NCI-H774 (cell line): ENCODE measurements around the gene TLDC2.
A peak's percentile ranks its signal among the peaks of the same experiment; 100 is the strongest.
"Not testable (repeated sequence)": the region's sequence is repeated elsewhere in the genome, so short reads cannot be mapped to it uniquely, and the experiment has no call there.

Source experiments
- DNase-seq: peaks from one replicate; lab custom pipeline; 2025; lab: John Stamatoyannopoulos, UW

TLDC2 gene

DNA sequence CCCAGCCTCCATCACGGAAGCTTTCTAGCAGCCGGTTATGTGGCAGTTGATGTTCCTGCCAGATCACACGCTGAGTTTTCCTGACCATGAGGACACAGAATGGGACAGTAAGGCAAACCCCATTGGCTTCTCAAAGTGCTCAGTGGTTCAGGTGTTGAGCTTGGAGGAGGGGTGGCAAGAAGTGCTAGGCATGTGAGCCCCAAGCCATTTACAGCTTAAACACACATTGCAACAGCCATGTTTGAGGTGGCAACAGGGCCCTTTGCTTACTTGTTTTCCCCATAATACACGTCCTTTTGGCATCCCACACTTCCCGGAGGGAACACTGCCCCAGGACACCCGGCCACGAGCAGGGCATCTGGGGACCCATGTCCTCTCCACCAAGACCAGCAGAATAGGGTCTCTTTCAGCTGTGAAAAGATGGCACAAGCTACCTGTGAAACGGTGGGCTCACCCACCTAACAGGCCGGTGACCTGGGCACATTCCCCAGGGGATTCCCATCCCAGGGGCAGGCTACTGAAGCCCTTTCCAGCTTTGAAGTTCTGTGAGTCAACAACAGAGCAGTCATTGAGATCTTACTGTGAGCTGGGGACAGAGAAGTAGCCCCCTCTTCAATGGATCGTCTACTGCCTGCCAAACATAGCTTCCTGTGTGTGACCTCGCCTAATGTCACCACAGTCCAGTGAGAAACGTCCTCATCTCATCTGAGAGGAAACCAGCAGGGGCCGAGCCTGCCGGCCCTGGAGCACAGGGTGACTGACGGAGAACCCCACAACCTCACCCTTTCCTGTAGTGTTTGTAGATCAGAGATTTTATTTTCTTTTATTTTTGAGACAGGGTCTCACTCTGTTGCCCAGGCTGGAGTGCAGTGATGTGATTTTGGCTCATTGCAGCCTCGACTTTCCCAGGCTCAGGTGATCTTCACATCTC, 4.0 kb upstream of the TLDC2 start:
- no peak for DNase-seq

DNA sequence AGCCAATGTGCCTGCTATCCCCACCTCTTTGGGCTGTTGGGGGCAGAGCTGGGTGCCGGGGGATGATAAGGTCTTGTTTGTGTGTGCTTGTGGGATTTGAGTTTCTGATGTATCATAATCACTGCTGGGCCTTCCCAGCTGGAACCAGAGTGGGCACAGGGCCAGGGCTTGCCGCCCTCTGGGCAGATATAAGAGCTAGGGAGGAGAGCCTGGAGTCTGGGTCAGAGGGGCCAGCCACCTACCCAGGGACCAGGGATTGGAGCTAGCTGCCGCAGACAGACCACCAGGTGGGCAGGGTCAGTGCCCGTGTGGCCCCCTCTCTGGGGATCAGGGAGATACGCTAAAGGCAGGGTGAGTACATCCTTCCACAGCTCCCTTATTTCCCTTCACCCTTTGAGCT, 3.1 kb upstream of the TLDC2 start:
- DNase-seq, result no peak

DNA sequence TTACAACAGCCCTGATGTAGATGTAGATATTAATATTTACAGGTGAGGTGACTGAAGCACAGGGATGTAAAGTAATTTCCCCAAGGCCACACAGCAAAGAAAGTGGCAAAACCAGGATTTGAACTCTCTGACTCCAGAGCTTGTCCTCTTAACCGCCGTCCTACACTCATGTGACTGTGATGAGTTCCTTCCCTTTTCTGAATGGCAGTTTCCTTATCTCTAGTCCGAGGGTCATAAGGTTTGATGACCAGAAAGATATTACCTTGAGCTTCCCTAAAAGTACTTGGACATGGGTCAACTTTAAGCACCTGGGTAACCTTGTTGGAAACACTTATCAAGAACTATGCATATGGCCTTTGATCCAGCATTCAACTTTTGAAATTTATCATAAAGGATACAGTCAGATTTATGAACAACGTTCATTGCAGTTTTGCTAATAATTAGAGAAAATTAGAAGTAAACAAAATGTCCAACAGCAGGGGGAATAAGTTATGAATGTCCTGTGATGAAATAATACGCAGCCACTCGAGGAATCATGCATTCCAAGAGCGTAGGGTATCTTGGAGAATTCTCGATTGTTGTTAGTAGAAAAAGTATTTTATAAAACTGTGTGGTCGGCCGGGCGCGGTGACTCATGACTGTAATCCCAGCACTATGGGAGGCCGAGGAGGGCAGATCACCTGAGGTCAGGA, 2.3 kb upstream of the TLDC2 start:
- DNase-seq, result no peak

DNA sequence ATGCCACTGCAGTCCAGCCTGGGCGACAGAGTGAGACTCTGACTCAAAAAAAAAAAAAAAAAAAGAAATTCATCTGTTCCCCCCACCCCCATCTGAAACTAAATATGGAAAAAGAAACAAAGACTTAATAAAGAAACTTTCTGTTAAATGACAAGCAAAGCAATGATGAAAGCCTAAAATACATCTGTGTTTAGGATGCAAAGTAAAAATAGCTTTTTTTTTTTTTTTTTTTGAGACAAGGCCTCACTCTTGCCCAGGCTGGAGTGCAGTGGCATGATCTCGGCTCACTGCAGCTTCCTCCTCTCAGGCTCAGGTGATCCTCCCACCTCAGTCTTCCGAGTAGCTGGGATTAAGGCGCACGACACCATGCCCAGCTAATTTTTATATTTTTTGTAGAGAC, 845 bp upstream of the TLDC2 start:
- DNase-seq, result not testable (repeated sequence)

DNA sequence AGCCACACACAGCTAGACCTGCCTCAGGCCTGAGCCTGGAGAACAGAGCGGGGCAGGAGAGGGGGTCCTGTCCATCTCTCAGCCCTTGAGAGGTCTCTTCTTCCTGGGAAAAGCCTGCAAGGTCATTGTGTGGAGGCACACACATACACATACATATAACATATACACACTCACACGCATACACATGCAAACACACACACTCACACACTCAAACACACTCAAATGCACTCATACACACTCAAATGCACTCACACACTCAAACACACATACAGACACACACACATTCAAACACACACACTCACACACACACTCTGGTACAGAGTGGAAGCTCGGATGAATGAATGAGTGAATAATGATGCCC, 515 bp downstream of the TLDC2 start:
- DNase-seq, result no peak

DNA sequence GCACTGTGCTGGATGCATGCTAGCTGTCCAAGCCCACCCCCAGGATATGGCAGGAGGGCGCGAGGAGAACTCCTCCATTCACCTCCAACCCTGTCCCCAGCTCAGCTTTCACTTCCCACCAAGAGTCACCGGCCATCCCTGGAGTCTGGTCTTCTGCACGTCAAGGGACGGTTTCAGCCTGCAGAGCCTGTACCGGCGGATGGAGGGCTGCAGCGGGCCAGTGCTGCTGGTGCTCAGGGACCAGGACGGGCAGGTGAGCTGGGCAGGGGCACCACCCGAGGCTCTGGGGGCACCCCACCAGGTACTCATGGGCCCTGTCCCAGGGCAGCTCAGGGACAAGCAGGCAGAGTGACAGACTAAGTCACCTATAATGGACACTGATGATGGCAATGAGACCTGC, 3.0 kb downstream of the TLDC2 start:
- no peak for DNase-seq

DNA sequence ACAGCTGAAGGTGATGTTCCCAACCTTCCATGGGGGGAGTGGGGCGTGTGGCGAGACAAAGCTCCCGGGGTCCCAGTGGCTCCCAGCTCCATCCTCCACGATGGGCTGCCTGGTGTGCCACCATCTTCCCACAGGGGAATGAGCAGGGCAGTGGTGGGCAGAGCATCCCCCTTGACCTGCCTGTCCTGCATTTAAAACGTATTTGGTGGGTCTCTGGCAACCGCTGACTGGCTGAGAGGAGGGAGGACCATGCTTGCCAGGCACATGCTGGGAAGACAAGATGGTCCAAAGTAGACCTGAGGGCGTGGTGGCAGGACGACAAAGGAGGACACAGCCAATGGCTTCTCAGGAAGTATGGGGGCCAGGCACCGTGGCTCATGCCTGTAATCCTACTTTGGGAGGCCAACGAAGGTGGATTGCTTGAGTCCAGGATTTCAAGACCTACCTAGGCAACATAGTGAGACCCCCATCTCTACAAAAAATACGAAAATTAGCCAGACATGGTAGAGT, 4.9 kb downstream of the TLDC2 start:
- no peak for DNase-seq

DNA sequence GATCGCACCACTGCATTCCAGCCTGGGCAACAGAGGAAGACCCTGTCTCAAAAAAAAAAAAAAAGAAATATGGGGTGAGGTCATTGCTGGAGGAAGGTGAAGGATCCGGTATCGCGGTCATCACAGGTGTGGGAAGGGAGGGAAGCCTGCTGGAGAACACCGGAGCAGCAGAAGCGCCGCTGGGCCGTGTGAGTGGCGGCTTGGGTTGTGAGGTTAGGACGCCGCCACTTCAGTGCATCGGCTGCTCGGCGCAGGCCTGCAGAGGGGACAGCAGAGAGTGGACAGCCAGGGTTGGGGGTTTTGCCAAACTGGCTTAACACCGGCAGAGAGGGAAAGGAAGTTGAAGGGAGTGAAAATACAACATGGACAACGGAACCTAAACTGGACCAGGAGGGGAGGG, 5.4 kb downstream of the TLDC2 start:
- no peak for DNase-seq

DNA sequence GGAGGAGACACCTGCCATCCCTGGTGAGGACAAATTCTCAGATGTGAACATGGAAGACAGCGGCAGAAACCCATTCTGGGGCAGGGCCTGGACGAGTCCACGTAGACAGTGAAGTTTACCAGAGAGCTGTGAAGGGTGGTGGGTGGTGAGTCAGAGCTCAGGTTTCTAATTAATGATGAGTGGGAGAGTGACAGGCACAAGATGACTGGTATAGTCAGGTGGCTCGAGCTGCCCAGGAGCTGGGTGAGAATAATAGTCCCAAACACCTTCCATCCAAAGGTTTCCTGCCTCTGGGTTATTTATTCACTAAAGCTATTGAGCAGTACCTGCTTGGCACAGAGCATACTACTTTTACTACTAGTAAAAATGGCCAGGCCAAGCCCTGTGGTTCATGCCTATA, 6.0 kb downstream of the TLDC2 start:
- DNase-seq, result no peak

DNA sequence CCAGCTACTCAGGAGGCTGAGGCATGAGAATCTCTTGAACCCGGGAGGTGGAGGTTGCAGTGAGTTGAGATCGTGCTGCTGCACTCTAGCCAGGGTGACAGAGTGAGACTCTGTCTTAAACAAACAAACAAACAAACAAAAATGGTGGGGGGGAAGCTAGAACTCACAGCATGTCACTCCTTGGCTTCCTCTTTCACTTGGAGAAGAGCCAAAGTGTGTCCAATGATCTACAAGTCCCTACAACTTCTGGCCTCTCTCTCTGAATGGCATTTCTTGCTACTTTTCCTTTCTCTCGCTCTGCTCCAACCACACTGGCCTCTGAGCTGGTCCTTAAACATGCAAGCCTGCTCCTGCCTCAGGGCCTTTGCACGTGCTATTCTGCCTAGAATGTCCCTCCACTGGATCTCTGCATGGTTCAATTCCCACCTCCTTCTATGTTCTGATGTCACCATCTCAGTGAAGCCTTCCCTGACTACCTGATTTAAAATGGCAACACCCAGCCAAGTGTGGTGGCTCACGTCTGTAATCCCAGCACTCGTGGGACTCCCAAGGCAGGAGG, 8.1 kb downstream of the TLDC2 start:
- no peak for DNase-seq

DNA sequence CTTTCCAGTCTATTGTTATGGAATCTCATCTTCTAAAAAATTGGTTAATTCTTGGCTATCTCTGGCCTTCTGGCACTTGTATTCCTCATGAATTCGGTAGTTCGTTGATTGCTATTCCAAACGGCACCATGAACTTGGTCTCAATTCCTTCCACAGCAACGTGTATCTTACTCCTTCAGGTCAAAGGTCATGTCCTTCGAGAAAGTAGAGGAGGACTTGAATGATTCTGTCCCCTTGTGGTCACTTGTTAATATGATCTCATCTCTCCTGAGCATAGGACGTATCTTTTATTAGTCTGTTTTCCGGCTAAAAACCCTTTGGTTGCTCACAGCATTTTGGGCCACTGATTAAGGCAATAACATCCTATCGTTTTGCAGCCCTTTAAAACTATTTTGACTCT, 9.4 kb downstream of the TLDC2 start:
- DNase-seq, result no peak

DNA sequence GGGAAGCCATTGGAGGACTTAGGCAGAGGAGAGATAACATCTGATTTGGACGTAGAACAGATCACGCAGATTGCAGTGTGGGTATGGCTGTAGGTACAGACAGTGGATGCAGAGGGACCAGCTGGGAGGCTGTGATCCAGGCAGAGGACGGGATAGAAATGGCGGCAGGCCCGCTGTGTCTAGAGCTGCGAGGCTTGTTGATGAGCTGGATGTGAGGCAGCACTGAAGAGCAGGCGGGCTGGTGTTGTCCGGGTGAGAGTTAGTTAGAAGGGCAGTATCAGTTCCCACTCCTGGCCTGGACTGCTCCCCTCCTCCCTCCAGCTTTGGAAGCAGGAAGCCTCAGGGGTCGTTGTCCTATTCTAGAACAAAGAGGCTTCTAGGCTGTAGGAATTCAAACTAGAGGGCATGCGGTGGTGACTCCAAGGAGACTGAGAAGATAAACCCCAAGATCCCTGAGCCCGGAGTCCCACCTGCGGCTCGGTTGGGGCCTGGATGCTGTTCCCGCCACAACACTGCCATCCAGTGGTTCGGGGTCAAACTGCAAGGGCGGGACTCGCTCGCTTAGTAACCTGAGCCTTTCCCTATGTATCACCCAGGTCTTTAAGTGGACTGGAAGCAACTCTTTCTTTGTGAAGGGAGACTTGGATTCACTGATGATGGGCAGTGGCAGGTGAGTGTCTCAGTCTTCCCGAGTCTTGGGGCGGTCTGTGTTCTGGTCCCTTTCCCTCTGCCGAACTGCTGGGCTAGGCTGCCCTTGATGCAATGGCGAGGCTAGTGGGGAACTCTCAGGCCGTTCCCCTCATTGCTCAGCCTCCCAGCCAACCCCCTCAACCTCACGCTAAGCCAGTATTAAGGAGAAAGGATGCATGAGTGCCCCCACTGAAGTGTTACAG, 11.2 kb downstream of the TLDC2 start:
- DNase-seq, result peak; percentile 61

DNA sequence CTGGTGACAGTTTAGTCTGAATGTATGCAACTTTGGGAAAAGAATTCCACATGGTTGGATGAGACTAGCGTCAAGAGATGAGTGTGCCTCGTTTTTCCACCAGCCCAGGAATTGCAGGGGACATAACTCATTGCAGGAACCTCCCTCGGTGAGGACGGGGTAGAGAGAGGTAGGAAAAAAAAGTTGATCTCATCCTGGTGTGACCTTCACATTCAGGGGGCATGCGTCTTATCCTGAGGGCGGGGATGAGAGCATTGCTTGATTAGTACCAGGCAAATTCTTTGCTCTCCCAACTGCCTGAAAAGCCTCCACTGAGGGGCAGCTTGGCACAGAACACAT, 11.8 kb downstream of the TLDC2 start:
- no peak for DNase-seq

DNA sequence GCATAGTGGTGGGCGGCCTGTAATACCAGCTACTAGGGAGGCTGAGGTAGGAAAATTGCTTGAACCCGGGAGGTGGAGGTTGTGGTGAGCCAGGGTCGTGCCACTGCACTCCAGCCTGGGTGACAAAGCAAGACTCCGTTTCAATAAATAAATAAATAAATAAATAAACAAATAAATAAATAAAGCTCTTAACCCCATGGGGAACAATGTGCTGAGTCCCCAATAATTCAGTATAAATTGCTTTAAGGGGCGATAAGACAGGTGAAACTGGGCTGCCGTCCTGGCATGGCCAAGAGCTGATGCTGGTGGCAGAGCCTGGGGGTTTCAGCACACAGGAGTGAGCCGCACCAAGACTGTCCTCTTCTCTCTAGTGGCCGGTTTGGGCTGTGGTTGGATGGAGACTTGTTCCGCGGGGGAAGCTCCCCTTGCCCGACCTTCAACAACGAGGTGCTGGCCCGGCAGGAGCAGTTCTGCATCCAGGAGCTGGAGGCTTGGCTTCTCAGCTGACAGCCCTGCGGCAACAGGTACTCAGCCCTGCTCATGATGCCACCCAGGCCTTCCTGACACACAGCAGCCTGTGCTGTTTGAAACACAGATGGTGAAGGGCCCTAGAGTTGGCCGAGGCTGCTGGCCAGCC, 13.1 kb downstream of the TLDC2 start:
- no peak for DNase-seq

DNA sequence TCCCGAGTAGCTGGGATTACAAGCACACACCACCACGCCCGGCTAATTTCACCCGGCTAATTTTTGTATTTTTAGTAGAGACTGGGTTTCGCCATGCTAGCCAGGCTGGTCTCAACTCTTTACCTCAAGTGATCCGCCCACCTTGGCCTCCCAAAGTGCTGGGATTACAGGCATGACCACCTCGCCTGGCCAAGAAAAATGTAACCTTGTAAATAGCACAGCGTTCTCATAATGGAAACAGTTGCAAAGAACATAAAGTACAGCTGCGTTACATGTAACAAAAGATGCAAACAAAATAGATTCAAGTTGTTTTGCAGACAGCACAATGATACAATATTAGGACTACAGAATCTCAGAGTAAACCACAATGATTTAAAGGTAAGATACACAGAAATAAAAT, 14.6 kb downstream of the TLDC2 start:
- DNase-seq, result no peak

DNA sequence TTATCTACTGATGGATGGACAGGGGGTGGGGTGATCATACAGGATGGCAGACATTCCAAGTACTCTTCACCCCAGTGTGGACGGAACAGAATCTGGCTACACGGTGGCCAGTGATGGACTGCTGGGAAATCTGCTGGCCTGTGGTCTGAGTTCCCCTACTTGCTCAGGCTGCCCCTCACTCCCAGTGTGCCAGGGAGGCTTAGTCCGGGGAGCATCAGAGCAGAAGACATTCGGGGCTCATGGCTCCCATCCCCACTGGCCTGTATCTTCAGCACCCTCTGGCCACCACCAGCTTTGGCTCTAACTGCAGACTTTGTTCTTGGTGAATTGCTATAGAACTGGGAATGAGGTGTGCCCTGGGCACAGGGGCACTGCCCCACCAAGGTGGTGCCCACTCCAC, 15.3 kb downstream of the TLDC2 start:
- no peak for DNase-seq

DNA sequence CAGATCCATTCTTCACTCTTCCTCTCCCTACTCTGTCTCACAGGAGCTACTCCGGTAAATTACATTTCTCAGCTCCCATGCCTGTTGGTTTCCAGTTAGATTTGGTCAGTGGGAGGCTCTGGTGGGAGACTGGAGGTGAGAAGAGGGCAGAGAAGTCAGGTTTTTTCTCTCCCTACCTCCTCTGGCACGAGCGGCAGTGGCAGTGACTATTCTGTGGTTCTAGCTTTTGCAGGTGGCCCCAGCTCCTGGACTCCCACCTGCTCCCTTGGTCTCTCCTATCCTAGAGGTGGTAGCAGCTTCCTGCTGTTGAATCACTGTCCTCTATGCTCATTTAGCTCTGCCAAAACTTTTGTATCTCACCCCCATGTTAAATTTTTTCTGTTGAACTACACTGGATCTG, 17.9 kb downstream of the TLDC2 start:
- no peak for DNase-seq

DNA sequence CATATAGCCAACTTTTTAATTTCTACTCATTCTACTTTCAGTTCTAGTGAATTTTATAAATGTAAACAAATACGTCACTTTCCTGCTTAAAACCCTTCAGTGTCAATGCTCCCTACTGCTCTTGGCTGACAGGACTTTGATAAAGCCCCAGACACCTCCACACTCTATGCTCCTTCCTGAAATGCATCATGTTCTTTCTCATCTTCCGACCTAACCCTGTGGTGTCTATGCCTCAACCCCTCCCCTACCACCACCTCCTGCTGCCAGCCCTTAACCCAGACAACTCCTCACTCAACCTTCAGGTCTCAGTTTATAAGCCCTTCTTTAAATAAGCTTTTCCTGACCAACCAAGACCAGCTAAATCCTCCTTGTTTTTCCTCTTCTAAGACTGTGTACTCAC, 19.1 kb downstream of the TLDC2 start:
- no peak for DNase-seq

DNA sequence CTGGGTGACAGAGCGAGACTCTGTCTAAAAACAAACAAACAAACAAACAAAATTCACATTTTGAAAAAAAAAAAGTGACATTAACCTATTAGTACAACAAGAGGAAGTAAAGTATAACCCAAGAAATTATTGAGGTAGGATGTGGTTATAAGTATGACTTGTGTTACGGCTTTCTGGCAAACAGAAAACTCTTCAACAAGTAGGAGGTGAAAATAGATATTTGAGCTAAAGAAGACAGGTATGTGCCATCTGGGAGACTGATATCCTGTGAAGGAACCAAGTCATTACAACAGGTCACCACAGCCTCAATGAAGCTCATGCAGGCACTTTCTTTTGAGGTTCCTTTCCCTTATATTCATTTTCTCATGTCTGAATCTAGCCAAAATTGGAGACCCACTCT, 28.8 kb downstream of the TLDC2 start:
- no peak for DNase-seq

DNA sequence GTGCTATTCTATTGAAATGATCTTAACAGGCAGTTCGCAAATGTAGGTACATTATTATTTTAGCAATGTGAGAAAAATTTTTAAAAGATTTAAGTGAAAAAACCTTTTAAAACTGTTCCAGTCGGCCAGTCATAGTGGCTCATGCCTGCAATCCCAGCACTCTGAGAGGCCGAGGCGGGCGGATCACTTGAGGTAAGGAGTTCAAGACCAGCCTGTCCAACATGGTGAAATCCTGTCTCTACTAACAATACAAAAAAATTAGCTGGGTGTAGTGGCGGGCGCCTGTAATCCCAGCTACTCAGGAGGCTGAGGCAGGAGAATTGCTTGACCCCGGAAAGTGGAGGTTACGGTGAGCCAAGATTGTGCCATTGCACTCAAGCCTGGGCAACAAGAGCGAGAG, 29.6 kb downstream of the TLDC2 start:
- DNase-seq, result not testable (repeated sequence)

DNA sequence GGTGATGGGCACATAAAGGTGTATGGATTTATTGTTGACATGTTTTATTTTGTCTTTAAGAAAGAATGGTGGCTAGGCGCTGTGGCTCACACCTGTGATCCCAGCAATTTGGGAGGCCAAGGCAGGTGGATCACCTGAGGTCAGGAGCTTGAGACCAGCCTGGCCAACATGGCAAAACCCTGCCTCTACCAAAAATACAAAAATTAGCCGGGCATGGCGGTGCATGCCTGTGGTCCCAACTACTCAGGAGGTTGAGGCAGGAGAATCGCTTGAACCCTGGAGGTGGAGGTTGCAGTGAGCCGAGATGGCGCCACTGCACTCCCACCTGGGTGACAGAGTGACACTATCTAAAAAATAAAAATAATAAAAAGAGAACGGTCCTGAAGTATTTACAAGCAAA, 30.1 kb downstream of the TLDC2 start:
- not testable (repeated sequence) for DNase-seq

DNA sequence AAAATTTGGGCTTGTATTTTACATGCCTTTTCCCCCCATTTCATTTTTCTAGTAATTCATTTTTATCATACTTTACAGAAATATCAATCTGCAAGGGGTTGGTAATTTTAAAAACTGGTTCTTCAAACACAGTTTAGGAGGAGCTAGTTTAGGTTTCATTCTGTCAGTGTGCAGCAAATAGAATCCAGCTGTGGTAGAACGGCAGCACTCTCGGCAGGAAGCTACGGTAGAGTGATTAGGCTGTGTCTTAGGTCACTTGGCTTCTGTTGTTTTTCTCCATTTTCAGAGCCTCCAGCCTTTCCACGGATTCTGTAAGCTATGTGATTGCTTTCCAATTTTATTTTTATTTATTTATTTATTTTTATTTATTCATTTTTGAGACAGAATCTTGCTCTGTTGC, 32.7 kb downstream of the TLDC2 start:
- no peak for DNase-seq
